Thyroid gland (tissue), 4 donors: ENCODE results near the gene CIRBP.

Source experiments
- POLR2A ChIP-seq, 2 donors: fragments of 450-650 bp; IDR thresholded peaks; one replicate each; pipeline ENCODE4 v1.6.1; 2017; ENCODE audit warnings: antibody characterized with exemption in 2 of 2, mild to moderate bottlenecking in 2 of 2, moderate library complexity in 1 of 2
- TF ChIP-seq, protein P1 (sequence below), 6 experiments: fragments of 200-600 bp in 3 of 6; fragments of 450-650 bp in 3 of 6; sonication (generic) in 3 of 6; IDR thresholded peaks; one replicate each; pipeline ENCODE4 v1.5.1; 2016 to 2019; ENCODE audit warnings: antibody characterized with exemption in 6 of 6, mild to moderate bottlenecking in 2 of 6, inconsistent platforms in 1 of 6, moderate library complexity in 1 of 6

DNA sequence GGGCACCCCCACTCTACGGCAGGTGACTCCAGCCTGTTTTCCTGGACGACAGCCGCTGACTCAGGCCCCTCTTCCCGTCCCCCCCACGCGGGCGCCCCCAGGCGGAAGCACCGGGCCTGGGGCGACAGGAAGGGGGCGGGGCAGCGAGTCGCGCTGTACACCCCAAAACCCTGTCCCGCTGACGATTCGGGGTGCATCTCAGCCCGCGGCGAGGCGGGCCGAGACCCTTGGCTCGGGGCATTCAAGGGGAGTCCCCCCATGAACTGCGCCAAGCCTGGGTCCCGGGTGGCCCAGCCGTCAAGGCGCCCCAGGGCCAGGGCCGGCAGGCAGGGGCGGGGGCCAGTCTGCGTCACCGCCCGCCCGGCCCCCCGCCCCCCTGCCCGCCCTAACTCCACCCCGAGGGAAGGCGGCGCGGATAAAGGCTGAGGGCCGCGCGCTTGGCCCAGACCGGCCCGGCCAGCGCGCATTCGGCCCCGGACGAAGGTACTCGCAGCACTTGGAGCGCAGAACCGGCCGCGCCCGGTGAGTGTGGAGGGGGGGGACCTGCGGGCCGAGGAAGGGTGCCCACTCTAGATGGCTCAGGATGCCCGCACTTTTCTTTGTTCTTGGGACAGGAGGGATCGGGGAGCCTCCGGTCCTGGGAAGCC, 20.9 kb upstream of the CIRBP start, which contains the start of gene MIDN:
- TF ChIP-seq, protein P1, sequence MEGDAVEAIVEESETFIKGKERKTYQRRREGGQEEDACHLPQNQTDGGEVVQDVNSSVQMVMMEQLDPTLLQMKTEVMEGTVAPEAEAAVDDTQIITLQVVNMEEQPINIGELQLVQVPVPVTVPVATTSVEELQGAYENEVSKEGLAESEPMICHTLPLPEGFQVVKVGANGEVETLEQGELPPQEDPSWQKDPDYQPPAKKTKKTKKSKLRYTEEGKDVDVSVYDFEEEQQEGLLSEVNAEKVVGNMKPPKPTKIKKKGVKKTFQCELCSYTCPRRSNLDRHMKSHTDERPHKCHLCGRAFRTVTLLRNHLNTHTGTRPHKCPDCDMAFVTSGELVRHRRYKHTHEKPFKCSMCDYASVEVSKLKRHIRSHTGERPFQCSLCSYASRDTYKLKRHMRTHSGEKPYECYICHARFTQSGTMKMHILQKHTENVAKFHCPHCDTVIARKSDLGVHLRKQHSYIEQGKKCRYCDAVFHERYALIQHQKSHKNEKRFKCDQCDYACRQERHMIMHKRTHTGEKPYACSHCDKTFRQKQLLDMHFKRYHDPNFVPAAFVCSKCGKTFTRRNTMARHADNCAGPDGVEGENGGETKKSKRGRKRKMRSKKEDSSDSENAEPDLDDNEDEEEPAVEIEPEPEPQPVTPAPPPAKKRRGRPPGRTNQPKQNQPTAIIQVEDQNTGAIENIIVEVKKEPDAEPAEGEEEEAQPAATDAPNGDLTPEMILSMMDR (IDR thresholded peaks at IDR 0.05) = peak in 2 of 6 experiments; percentile 4 to 5
- TF ChIP-seq POLR2A (IDR thresholded peaks at IDR 0.05) = peak; percentile 79 to 96
